ENCODE data around the gene BHLHA15. TPM values are rescaled to one million over a fixed set of nuclear protein-coding genes. Genes with fewer than 3 reads are reported as not detected.

BHLHA15 gene
- total RNA-seq, 4 donors from 2014 or later, result not detected

GRCh38 chr7:98165827-98166667 lies 45.2 kb upstream of the BHLHA15 start:
- Histone ChIP-seq H3K4me1 (peaks cover 0 to 16% (median 14%) of the 10 kb centered on the region in 4 donors), H3K27ac (replicated peaks in 1 of 4) (no peak overlapping the region), H3K9me3 (no peaks in the 10 kb centered on the region), H3K36me3 (peaks cover 0 to 9% (median 3%) of the 10 kb centered on the region in 4 donors), H3K27me3 (no peaks in the 10 kb centered on the region), H3K4me3 (no peak overlapping the region)
- intact Hi-C loops (cut with DNase I), result no loop called here
- TF ChIP-seq EP300 (IDR thresholded peaks at IDR 0.05) (no peak), POLR2A (IDR thresholded peaks at IDR 0.05; ENCODE audit: low read depth) (no peak)
- TF ChIP-seq, protein P1, sequence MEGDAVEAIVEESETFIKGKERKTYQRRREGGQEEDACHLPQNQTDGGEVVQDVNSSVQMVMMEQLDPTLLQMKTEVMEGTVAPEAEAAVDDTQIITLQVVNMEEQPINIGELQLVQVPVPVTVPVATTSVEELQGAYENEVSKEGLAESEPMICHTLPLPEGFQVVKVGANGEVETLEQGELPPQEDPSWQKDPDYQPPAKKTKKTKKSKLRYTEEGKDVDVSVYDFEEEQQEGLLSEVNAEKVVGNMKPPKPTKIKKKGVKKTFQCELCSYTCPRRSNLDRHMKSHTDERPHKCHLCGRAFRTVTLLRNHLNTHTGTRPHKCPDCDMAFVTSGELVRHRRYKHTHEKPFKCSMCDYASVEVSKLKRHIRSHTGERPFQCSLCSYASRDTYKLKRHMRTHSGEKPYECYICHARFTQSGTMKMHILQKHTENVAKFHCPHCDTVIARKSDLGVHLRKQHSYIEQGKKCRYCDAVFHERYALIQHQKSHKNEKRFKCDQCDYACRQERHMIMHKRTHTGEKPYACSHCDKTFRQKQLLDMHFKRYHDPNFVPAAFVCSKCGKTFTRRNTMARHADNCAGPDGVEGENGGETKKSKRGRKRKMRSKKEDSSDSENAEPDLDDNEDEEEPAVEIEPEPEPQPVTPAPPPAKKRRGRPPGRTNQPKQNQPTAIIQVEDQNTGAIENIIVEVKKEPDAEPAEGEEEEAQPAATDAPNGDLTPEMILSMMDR (IDR thresholded peaks at IDR 0.05), result peak; percentile 24 to 46 (median 25)
- DNase-seq (ENCODE audit: extremely low spot score), result no peak
- 68% methylated on average over 14 of the region's 18 CpGs for WGBS

DNA sequence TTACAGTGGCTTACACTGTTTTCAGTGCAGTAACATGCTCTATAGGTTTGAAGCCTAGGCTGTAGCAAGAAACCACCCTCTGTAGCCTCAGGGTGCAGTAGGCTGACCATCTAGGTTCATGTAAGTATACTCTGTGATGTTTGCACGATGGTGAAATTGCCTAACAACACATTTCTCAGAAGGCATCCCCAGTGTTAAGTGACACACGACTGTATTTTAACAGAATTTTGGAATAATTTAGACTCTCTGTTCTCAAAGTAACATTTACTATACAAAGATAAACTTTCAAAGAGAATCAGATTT lies 44.6 kb upstream of the BHLHA15 start:
- no peak overlapping the region for H3K4me3 ChIP-seq
- no peaks in the 10 kb centered on the region for H3K9me3 ChIP-seq
- TF ChIP-seq EP300 (IDR thresholded peaks at IDR 0.05) (no peak), POLR2A (IDR thresholded peaks at IDR 0.05; ENCODE audit: low read depth) (no peak), POLR2AphosphoS5 (IDR thresholded peaks at IDR 0.05) (no peak)
- TF ChIP-seq, protein P1 (IDR thresholded peaks at IDR 0.05), result no peak
- no peak for DNase-seq (ENCODE audit: extremely low spot score)
- no peak overlapping the region for H3K27ac ChIP-seq (replicated peaks in 1 of 4)
- intact Hi-C loops (cut with DNase I), result no loop called here
- 75% methylated on average over 2 of the region's 2 CpGs for WGBS
- H3K27me3 ChIP-seq, result no peaks in the 10 kb centered on the region
- H3K4me1 ChIP-seq, result peaks cover 0 to 16% (median 14%) of the 10 kb centered on the region in 4 donors
- peaks cover 0 to 14% (median 7%) of the 10 kb centered on the region in 4 donors for H3K36me3 ChIP-seq

DNA sequence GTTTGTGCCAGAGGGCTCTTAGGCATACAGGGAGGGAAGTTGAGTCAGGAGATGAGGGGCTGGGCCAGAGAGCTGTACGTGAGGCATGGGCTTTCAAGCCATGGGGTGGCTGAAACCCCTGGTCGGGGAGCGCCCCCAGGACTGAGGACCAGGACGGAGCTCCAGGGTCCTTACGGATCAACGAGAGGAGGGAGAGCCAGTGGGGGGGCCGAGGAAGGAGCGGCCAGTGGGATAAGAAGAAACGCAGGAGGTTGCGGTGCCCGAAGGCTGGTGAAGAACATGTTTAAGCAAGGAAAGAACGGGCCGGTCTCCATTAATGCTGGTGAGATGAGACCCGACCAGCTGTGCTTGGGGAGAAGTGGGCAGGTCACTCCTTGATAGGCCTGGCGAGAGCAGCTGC lies 43.6 kb upstream of the BHLHA15 start:
- intact Hi-C loops (cut with DNase I), result loop anchor here (2.0 kb wide), 1 partner anchor 147 kb away; no protein-coding TSS in a partner anchor
- WGBS, result 91% methylated on average over 15 of the region's 15 CpGs
- Histone ChIP-seq H3K27ac (replicated peaks in 1 of 4) (no peak overlapping the region), H3K4me3 (no peak overlapping the region), H3K36me3 (peaks cover 0 to 24% (median 17%) of the 10 kb centered on the region in 4 donors), H3K9me3 (no peaks in the 10 kb centered on the region), H3K4me1 (peaks cover 0 to 16% (median 14%) of the 10 kb centered on the region in 4 donors), H3K27me3 (no peaks in the 10 kb centered on the region)
- DNase-seq (ENCODE audit: extremely low spot score), result no peak
- TF ChIP-seq EP300 (IDR thresholded peaks at IDR 0.05), result no peak
- TF ChIP-seq POLR2AphosphoS5 (IDR thresholded peaks at IDR 0.05), result no peak
- TF ChIP-seq POLR2A (IDR thresholded peaks at IDR 0.05; ENCODE audit: low read depth), result no peak
- TF ChIP-seq, protein P1 (IDR thresholded peaks at IDR 0.05), result no peak

- Histone ChIP-seq H3K4me3 (no peak overlapping the region), H3K27me3 (no peaks in the 10 kb centered on the region), H3K4me1 (peaks cover 0 to 16% (median 14%) of the 10 kb centered on the region in 4 donors), H3K27ac (replicated peaks in 1 of 4) (no peak overlapping the region), H3K36me3 (peaks cover 0 to 28% (median 20%) of the 10 kb centered on the region in 4 donors), H3K9me3 (no peaks in the 10 kb centered on the region)
- 66% methylated on average over 17 of the region's 17 CpGs for WGBS
- no peak for DNase-seq (ENCODE audit: extremely low spot score)
- intact Hi-C loops (cut with DNase I), result loop anchor here (2.0 kb wide), 1 partner anchor 148 kb away; no protein-coding TSS in a partner anchor
- no peak for TF ChIP-seq POLR2A (IDR thresholded peaks at IDR 0.05; ENCODE audit: low read depth)
- TF ChIP-seq, protein P1 (IDR thresholded peaks at IDR 0.05), result peak; percentile 76 to 82 (median 77)
- peak in 1 of 2 donors; percentile 29 for TF ChIP-seq POLR2AphosphoS5 (IDR thresholded peaks at IDR 0.05)
- TF ChIP-seq EP300 (IDR thresholded peaks at IDR 0.05), result no peak
These were observed 42.9 kb upstream of the BHLHA15 start for GRCh38 chr7:98168181-98168903.
